ENCODE data around the gene ZNF609.

Gene ZNF609

GRCh38 chr15:64678126-64678819 lies 217.9 kb downstream of the ZNF609 start:
- no peak for DNase-seq

GRCh38 chr15:64680097-64680496 lies 219.7 kb downstream of the ZNF609 start:
- DNase-seq, result no peak

GRCh38 chr15:64681424-64682024 lies 221.1 kb downstream of the ZNF609 start:
- no peak for DNase-seq

GRCh38 chr15:64682255-64682654 lies 221.9 kb downstream of the ZNF609 start:
- no peak for DNase-seq

- no peak for DNase-seq
These were observed 223.0 kb downstream of the ZNF609 start for GRCh38 chr15:64683378-64683777.

- no peak for DNase-seq
These were observed 225.0 kb downstream of the ZNF609 start for GRCh38 chr15:64685230-64685888.

- DNase-seq, result no peak
These were observed 225.9 kb downstream of the ZNF609 start for GRCh38 chr15:64686130-64686735.

- no peak for DNase-seq
These were observed 226.8 kb downstream of the ZNF609 start for GRCh38 chr15:64687172-64687571.

- DNase-seq, result no peak
These were observed 227.3 kb downstream of the ZNF609 start for GRCh38 chr15:64687688-64688087.

GRCh38 chr15:64688770-64689169 lies 228.4 kb downstream of the ZNF609 start:
- DNase-seq, result no peak

- DNase-seq, result no peak
These were observed 229.6 kb downstream of the ZNF609 start for GRCh38 chr15:64690008-64690407.

- no peak for DNase-seq
These were observed 230.4 kb downstream of the ZNF609 start for GRCh38 chr15:64690578-64691296.

GRCh38 chr15:64691896-64692565 lies 231.7 kb downstream of the ZNF609 start:
- DNase-seq, result no peak

- no peak for DNase-seq
These were observed 232.8 kb downstream of the ZNF609 start for GRCh38 chr15:64693134-64693533.

GRCh38 chr15:64694816-64695215 lies 234.4 kb downstream of the ZNF609 start:
- DNase-seq, result no peak

- no peak for DNase-seq
These were observed 235.2 kb downstream of the ZNF609 start for GRCh38 chr15:64695561-64695992.

GRCh38 chr15:64696481-64696880 lies 236.1 kb downstream of the ZNF609 start:
- no peak for DNase-seq

GRCh38 chr15:64697911-64698369 lies 237.6 kb downstream of the ZNF609 start:
- DNase-seq, result no peak

GRCh38 chr15:64698823-64699222 lies 238.4 kb downstream of the ZNF609 start:
- no peak for DNase-seq

- DNase-seq, result no peak
These were observed 239.5 kb downstream of the ZNF609 start for GRCh38 chr15:64699751-64700388.

- no peak for DNase-seq
These were observed 240.7 kb downstream of the ZNF609 start for GRCh38 chr15:64701051-64701450.

All from activated CD4-positive, alpha-beta T cell treated with anti-CD3 and anti-CD28 coated beads, Interleukin-2, amount 50 U/mL, for 4 hours (primary cell).